ENCODE measurements around the gene ABCE1. TPM values are rescaled to one million over a fixed set of nuclear protein-coding genes. Genes with fewer than 3 reads are reported as not detected.

ABCE1 gene
- total and polyA plus RNA-seq, 2 of the 8 experiments (the other 6 are each of a cell fraction or from before 2014, with no cell fraction given): 43.7 to 126 TPM

- Histone ChIP-seq H3K36me3 (ENCODE audit: control insufficient read depth in 2 of 4, insufficient read depth in 4 of 4, low read length in 3 of 4) (peaks cover 4 to 43% (median 22%) of the 10 kb centered on the region in 4 experiments), H3K23me2 (ENCODE audit: low read depth, low read length) (no peaks in the 10 kb centered on the region), H4K8ac (ENCODE audit: extremely low read depth, insufficient read depth, low read length) (no peak overlapping the region), H2AK5ac (ENCODE audit: low read depth, low read length) (no peak overlapping the region), H4K5ac (ENCODE audit: insufficient read length, low read depth, low read length) (no peak overlapping the region), H2BK12ac (ENCODE audit: low read depth, low read length) (no peak overlapping the region), H2AFZ (ENCODE audit: low read length) (no peak overlapping the region), H3K18ac (ENCODE audit: extremely low read depth, low read length) (no peak overlapping the region), H3K9me3 (ENCODE audit: insufficient read depth in 2 of 2, low read depth in 1 of 2, low read length in 1 of 2) (no peaks in the 10 kb centered on the region), H3K79me2 (ENCODE audit: control insufficient read depth in 1 of 2, insufficient read depth in 2 of 2, low read length in 2 of 2) (peaks cover 31 to 63% of the 10 kb centered on the region in 2 experiments), H3K4me2 (ENCODE audit: insufficient read depth in 1 of 2, low read depth in 2 of 2, low read length in 2 of 2) (no peak overlapping the region), H3K79me1 (ENCODE audit: low read depth, low read length) (no peaks in the 10 kb centered on the region; the same call in 1 of the 2 replicates), H2BK120ac (replicated peaks; ENCODE audit: low read depth, low read length) (no peak overlapping the region), H2BK15ac (ENCODE audit: low read length) (no peak overlapping the region), H4K20me1 (replicated peaks in 1 of 2; ENCODE audit: control insufficient read depth in 1 of 2, insufficient read depth in 2 of 2, low read length in 2 of 2) (peaks cover 0 to 3% of the 10 kb centered on the region in 2 experiments), H3K27me3 (replicated peaks in 1 of 4; ENCODE audit: control insufficient read depth in 3 of 4, extremely low read depth in 1 of 4, insufficient read depth in 3 of 4, low read length in 3 of 4) (no peaks in the 10 kb centered on the region), H3K4me1 (replicated peaks in 1 of 4; ENCODE audit: control insufficient read depth in 3 of 4, insufficient read depth in 4 of 4, low read length in 3 of 4) (no peaks in the 10 kb centered on the region), H3K56ac (replicated peaks; ENCODE audit: insufficient read length, low read depth, low read length) (no peak overlapping the region), H3K4ac (replicated peaks; ENCODE audit: insufficient read length, low read depth, low read length) (no peak overlapping the region), H2BK5ac (ENCODE audit: low read depth, low read length) (no peak overlapping the region), H4K91ac (replicated peaks; ENCODE audit: insufficient read length, low read length) (no peak overlapping the region), H3K4me3 (ENCODE audit: extremely low read depth in 1 of 4, insufficient read depth in 2 of 4, low read depth in 3 of 4, low read length in 4 of 4) (no peak overlapping the region), H3K9ac (replicated peaks in 1 of 4; ENCODE audit: extremely low read depth in 1 of 4, low read depth in 3 of 4, low read length in 3 of 4) (no peak overlapping the region), H2BK20ac (ENCODE audit: low read length) (no peak overlapping the region), H3K27ac (ENCODE audit: low read depth, low read length) (no peak overlapping the region), H3K23ac (ENCODE audit: insufficient read length) (no peak overlapping the region), H3K14ac (ENCODE audit: insufficient read length) (no peak overlapping the region)
- FAIRE-seq (no peak), DNase-seq (ENCODE audit: low read depth in 1 of 2, low spot score in 2 of 2) (no peak)
- ChIA-PET CTCF (ENCODE audit: partially characterized antibody) (interaction anchor here (1.0 kb wide), 1 partner anchor 929 kb away, joined by 3 read pairs; no protein-coding TSS in a partner anchor), POLR2A (ENCODE audit: partially characterized antibody) (interaction anchor here (0.7 to 1.0 kb wide), 2 partner anchors 29 to 136 kb away, joined by 3 read pairs; no protein-coding TSS in a partner anchor)
- WGBS, 2 experiments (ENCODE audit: extremely low coverage in 1 of 2, insufficient coverage in 1 of 2, insufficient read length in 1 of 2, insufficient replicate concordance in 2 of 2, low coverage in 1 of 2, low lambda C conversion rate in 2 of 2, missing lambda C conversion rate in 1 of 2): 89% methylated on average over 3 of the region's 3 CpGs; no CpG with 5 or more reads in 1 of the 2 experiments
- no peak for TF ChIP-seq E2F6 (IDR thresholded peaks at IDR 0.05)
- TF ChIP-seq RFX5 (IDR thresholded peaks at IDR 0.05; ENCODE audit: borderline replicate concordance, low read depth, low read length): no peak
- TF ChIP-seq CBX5 (IDR thresholded peaks at IDR 0.05; ENCODE audit: low read depth, low read length): no peak
- TF ChIP-seq EP300 (IDR thresholded peaks at IDR 0.05; ENCODE audit: borderline replicate concordance in 1 of 2, low read depth in 2 of 2, low read length in 2 of 2): no peak
- TF ChIP-seq GTF2F1 (IDR thresholded peaks at IDR 0.05; ENCODE audit: borderline replicate concordance, low read depth, low read length): no peak
- no peak for TF ChIP-seq MAX (IDR thresholded peaks at IDR 0.05)
- no peak for TF ChIP-seq SAP30 (IDR thresholded peaks at IDR 0.05; ENCODE audit: insufficient read depth, insufficient replicate concordance, low read length)
- TF ChIP-seq NANOG (IDR thresholded peaks at IDR 0.05; ENCODE audit: insufficient read depth, low read depth, low read length, poor library complexity, severe bottlenecking): no peak
- no peak for TF ChIP-seq MAFK (IDR thresholded peaks at IDR 0.05; ENCODE audit: low read depth, low read length)
- TF ChIP-seq KDM4A (IDR thresholded peaks at IDR 0.05; ENCODE audit: low read depth, low read length, severe bottlenecking): no peak
- no peak for TF ChIP-seq KDM5A (IDR thresholded peaks at IDR 0.05; ENCODE audit: low read length)
Observed at GRCh38 chr4:145103496-145103895, 5.4 kb downstream of the ABCE1 start.
